HTR-8/SVneo (cell line): ENCODE data around the gene SENP6.
A peak's percentile ranks its signal among the peaks of the same experiment; 100 is the strongest.
"Not testable (repeated sequence)": the region's sequence is repeated elsewhere in the genome, so short reads cannot be mapped to it uniquely, and the experiment has no call there.

Experiments used
- DNase-seq: peaks from one replicate; pipeline ENCODE4 v3.0.0; 2011; ENCODE audit warnings: low spot score, mixed read lengths; ENCODE audit not compliant: insufficient read length
- FAIRE-seq: peaks from 2 replicates; lab custom pipeline; 2011; peaks lifted over from hg19 to GRCh38; lab: Jason Lieb, UNC

Gene SENP6

GRCh38 chr6:75642311-75642710 lies 40.6 kb downstream of the SENP6 start:
- FAIRE-seq (no peak), DNase-seq (no peak)

GRCh38 chr6:75643173-75643572 lies 41.5 kb downstream of the SENP6 start:
- no peak for DNase-seq
- FAIRE-seq: no peak

- DNase-seq: no peak
- no peak for FAIRE-seq
Measured at GRCh38 chr6:75656479-75656878, 54.8 kb downstream of the SENP6 start.

- no peak for FAIRE-seq
- DNase-seq: no peak
Measured at GRCh38 chr6:75657327-75657726, 55.6 kb downstream of the SENP6 start.

- no peak for DNase-seq
- FAIRE-seq: no peak
Measured at GRCh38 chr6:75666592-75666991, 64.9 kb downstream of the SENP6 start.

- FAIRE-seq: no peak
- DNase-seq: no peak
Measured at GRCh38 chr6:75673884-75674283, 72.2 kb downstream of the SENP6 start.

GRCh38 chr6:75676377-75676776 lies 74.7 kb downstream of the SENP6 start:
- DNase-seq (no peak), FAIRE-seq (no peak)

GRCh38 chr6:75682548-75682947 lies 80.9 kb downstream of the SENP6 start:
- not testable (repeated sequence) for DNase-seq, FAIRE-seq

- not testable (repeated sequence) for DNase-seq, FAIRE-seq
Measured at GRCh38 chr6:75683005-75683404, 81.3 kb downstream of the SENP6 start.

- FAIRE-seq, DNase-seq: not testable (repeated sequence)
Measured at GRCh38 chr6:75687535-75687934, 85.9 kb downstream of the SENP6 start.

- FAIRE-seq, DNase-seq: not testable (repeated sequence)
Measured at GRCh38 chr6:75687937-75688336, 86.3 kb downstream of the SENP6 start.

- no peak for FAIRE-seq
Measured at GRCh38 chr6:75689576-75689975, 87.9 kb downstream of the SENP6 start.

GRCh38 chr6:75691012-75691411 lies 89.3 kb downstream of the SENP6 start:
- DNase-seq (no peak), FAIRE-seq (no peak)

More at GRCh38 chr6:75689576-75689975, 87.9 kb downstream of the SENP6 start:
- DNase-seq: no peak

- no peak for FAIRE-seq
Measured at GRCh38 chr6:75693534-75693933, 91.9 kb downstream of the SENP6 start.

GRCh38 chr6:75694406-75694805 lies 92.7 kb downstream of the SENP6 start:
- DNase-seq: no peak
- FAIRE-seq: no peak

More at GRCh38 chr6:75693534-75693933, 91.9 kb downstream of the SENP6 start:
- peak; percentile 3 for DNase-seq

- not testable (repeated sequence) for DNase-seq, FAIRE-seq
Measured at GRCh38 chr6:75708334-75708733, 106.7 kb downstream of the SENP6 start.

GRCh38 chr6:75711173-75711572 lies 109.5 kb downstream of the SENP6 start:
- no peak for DNase-seq
- FAIRE-seq: no peak

- FAIRE-seq (no peak), DNase-seq (no peak)
Measured at GRCh38 chr6:75719133-75719532, 117.5 kb downstream of the SENP6 start.

GRCh38 chr6:75723382-75723781 lies 121.7 kb downstream of the SENP6 start:
- FAIRE-seq (no peak), DNase-seq (no peak)

GRCh38 chr6:75727206-75727605 lies 125.5 kb downstream of the SENP6 start:
- FAIRE-seq: no peak
- no peak for DNase-seq

GRCh38 chr6:75731029-75731428 lies 129.3 kb downstream of the SENP6 start:
- FAIRE-seq: not testable (repeated sequence)

GRCh38 chr6:75735491-75736186 lies 134.0 kb downstream of the SENP6 start:
- no peak for DNase-seq
- FAIRE-seq: no peak

More at GRCh38 chr6:75731029-75731428, 129.3 kb downstream of the SENP6 start:
- not testable (repeated sequence) for DNase-seq
